IPS-NIHi7 (cell line): ENCODE results near the gene PCDHB9.
"Not testable (repeated sequence)": the region's sequence is repeated elsewhere in the genome, so short reads cannot be mapped to it uniquely, and the experiment has no call there.

Experiments
- DNase-seq: peaks from one replicate; pipeline ENCODE4 v3.0.0; 2012; ENCODE audit warnings: mixed read lengths; ENCODE audit errors: extremely low spot score

The PCDHB9 gene

DNA sequence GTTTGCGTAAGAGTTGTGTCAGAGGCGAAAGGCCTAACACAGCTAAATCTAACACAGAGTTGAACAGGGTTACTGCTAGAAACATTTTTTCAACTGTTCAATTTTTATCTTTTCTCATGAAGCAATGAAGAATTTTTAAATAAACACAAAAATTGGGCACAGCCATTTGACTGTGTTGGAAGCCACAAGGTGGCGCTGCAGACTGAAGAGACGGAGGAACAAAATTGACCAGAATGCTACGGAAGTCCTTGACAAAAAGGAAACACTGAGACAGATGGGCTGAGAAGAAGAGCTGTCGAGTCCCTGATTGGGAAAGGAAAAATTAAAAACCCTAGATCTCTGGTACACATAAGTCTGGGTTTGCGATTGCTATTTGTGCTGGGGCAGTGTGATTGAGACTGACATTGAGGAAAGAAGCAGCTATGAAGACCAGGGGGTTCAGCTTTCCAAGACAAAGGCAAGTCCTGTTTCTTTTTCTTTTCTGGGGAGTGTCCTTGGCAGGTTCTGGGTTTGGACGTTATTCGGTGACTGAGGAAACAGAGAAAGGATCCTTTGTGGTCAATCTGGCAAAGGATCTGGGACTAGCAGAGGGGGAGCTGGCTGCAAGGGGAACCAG, at the start of gene PCDHB9:
Gene PCDHB9, plus strand, starts transcription at position 265 of the 616 bp plus-strand sequence. Its CDS starts 158 bp downstream, at position 423.
- peak; percentile 69 for DNase-seq

DNA sequence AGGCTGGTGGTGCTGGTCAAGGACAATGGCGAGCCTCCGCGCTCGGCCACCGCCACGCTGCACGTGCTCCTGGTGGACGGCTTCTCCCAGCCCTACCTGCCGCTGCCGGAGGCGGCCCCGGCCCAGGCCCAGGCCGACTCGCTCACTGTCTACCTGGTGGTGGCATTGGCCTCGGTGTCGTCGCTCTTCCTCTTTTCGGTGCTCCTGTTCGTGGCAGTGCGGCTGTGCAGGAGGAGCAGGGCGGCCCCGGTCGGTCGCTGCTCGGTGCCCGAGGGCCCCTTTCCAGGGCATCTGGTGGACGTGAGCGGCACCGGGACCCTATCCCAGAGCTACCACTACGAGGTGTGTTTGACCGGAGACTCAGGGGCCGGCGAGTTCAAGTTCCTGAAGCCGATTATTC, 49.6 kb upstream of the PCDHB9 start:
- DNase-seq: not testable (repeated sequence)

DNA sequence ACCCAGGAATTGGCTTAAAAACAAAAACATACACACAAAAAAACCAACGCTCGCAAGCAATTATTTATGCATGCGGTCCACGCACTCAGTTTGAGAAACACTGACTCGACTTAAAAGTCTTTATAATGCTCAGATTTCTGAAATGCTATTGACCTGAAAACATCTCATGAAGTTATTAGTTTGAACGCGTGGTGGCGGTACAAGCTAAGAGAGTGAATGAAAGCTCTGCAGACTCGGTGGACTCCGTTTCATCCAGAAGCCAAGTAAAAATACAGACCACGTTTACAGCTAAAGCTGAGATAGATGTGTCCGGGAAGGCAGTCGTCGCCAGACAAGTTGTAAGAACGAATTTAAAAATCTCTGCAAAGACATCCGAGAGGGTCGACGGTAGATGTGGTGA, 37.1 kb upstream of the PCDHB9 start, which contains the start of gene PCDHB6:
Gene PCDHB6, plus strand, starts transcription at position 246 of the 400 bp plus-strand sequence. CDS start 201 bp downstream, outside the sequence.
- no peak for DNase-seq

DNA sequence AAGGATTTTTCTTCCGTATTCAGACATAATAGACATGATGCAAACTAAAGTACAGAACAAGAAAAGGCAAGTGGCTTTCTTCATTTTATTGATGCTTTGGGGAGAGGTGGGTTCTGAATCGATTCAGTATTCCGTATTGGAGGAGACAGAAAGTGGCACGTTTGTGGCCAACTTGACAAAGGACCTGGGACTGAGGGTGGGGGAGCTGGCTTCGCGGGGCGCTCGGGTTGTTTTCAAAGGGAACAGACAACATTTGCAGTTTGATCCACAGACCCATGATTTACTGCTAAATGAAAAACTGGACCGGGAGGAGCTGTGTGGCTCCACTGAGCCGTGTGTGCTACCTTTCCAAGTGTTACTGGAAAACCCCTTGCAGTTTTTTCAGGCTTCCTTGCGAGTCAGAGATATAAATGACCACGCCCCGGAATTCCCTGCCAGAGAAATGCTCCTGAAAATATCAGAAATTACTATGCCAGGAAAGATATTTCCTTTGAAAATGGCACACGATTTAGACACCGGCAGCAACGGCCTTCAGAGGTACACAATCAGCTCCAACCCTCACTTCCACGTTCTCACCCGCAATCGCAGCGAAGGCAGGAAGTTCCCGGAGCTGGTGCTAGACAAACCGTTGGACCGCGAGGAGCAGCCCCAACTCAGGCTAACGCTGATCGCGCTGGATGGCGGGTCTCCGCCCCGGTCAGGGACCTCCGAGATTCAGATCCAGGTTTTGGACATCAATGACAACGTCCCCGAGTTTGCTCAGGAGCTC, 36.6 kb upstream of the PCDHB9 start:
- DNase-seq: no peak

DNA sequence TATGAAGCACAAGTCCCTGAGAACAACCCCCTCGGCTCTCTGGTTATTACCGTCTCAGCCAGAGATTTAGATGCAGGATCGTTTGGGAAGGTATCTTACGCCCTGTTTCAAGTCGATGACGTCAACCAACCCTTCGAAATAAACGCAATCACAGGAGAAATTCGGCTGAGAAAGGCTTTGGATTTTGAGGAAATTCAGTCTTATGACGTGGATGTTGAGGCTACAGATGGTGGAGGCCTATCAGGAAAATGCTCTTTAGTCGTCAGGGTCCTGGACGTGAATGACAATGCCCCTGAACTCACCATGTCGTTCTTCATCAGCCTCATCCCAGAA, 36.0 kb upstream of the PCDHB9 start:
- no peak for DNase-seq

DNA sequence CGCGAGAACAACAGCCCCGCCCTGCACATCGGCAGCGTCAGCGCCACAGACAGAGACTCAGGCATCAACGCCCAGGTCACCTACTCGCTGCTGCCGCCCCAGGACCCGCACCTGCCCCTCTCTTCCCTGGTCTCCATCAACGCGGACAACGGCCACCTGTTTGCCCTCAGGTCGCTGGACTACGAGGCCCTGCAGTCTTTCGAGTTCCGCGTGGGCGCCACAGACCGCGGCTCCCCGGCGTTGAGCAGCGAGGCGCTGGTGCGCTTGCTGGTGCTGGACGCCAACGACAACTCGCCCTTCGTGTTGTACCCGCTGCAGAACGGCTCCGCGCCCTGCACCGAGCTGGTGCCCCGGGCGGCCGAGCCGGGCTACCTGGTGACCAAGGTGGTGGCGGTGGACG, 35.3 kb upstream of the PCDHB9 start:
- DNase-seq: not testable (repeated sequence)

DNA sequence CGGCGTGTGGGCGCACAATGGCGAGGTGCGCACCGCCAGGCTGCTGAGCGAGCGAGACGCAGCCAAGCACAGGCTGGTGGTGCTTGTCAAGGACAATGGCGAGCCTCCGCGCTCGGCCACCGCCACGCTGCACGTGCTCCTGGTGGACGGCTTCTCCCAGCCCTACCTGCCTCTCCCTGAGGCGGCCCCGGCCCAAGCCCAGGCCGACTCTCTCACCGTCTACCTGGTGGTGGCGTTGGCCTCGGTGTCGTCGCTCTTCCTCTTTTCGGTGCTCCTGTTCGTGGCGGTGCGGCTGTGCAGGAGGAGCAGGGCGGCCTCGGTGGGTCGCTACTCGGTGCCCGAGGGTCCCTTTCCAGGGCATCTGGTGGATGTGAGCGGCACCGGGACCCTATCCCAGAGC, 34.9 kb upstream of the PCDHB9 start:
- DNase-seq: not testable (repeated sequence)

DNA sequence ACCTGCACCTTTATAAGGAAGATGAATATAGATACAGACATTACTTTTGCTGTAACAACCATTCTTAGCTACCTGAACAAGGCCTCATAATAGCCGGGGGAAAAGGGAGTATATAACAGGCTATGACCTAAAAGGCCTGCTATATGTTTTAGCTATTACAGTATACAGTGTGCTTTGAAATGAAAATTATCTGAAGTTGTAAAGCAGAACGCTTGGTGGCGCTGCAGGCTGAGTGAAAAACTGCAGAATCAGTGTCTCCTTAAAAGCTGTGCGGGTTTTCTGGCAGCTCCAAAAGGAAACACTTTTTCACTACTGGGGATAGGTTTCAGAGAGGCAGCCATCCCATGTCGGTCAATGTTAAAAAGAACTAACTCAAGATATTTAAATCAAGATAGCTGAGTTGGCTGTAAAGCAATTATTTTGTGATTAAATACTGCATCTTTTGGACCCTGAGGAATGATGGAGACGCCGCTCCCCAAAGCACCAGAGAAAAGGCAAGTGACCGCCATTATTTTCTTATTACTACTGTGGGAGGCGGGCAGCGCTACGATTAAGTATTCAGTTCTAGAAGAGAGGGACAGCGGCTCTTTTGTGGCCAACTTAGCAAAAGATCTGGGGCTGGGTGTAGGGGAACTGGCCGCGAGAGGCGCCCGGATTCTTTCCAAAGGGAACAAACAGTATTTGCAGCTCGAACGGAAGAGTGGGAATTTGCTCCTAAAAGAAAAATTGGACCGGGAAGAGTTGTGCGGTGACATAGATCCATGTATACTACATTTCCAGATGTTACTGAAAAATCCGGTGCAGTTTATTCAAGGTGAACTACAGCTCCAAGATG, 31.2 kb upstream of the PCDHB9 start:
- peak; percentile 58 for DNase-seq

DNA sequence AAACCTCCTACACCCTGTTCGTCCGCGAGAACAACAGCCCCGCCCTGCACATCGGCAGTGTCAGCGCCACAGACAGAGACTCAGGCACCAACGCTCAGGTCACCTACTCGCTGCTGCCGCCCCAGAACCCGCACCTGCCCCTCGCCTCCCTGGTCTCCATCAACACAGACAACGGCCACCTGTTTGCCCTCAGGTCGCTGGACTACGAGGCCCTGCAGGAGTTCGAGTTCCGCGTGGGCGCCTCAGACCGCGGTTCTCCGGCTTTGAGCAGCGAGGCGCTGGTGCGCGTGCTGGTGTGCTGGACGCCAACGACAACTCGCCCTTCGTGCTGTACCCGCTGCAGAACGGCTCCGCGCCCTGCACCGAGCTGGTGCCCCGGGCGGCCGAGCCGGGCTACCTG, 29.6 kb upstream of the PCDHB9 start:
- DNase-seq: not testable (repeated sequence)

DNA sequence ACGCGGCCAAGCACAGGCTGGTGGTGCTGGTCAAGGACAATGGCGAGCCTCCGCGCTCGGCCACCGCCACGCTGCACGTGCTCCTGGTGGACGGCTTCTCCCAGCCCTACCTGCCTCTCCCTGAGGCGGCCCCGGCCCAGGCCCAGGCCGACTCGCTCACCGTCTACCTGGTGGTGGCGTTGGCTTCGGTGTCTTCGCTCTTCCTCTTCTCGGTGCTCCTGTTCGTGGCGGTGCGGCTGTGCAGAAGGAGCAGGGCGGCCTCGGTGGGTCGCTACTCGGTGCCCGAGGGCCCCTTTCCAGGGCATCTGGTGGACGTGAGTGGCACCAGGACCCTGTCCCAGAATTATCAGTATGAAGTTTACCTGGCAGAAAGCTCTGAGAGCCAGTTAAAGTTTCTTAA, 29.1 kb upstream of the PCDHB9 start:
- DNase-seq: not testable (repeated sequence)

DNA sequence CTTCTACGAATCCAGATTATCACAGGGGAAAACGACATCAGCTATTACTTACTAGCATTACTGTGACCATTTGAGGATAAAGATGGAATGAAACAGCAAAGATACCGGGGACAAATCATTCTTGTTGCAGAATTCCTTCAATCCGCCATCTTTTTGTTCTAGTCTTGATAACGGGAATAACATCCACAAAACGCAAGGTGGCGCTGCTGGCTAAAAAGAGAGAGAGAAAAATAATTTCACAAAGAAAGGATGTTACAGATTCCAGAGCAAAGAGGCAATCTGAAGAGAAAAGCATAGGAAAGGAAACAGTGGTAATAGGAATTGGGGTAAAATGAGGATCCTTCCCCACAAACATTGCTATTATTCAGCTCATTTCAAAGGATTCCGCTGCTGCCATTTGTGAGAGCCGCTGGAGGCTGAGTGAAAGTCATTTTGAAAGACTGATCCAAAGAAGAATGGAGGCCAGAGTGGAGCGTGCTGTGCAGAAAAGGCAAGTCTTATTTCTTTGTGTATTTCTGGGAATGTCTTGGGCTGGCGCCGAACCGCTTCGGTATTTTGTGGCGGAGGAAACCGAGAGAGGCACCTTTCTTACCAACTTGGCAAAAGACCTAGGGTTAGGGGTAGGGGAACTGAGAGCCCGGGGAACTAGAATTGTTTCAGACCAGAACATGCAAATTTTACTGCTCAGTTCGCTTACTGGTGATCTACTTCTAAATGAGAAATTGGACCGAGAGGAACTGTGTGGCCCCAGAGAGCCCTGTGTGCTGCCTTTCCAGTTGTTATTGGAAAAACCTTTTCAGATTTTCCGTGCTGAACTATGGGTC, 14.4 kb upstream of the PCDHB9 start, which contains the start of gene PCDHB7:
Gene PCDHB7, plus strand, starts transcription at position 264 of the 824 bp plus-strand sequence. Its CDS starts 192 bp downstream, at position 456.
- DNase-seq: peak; percentile 48

DNA sequence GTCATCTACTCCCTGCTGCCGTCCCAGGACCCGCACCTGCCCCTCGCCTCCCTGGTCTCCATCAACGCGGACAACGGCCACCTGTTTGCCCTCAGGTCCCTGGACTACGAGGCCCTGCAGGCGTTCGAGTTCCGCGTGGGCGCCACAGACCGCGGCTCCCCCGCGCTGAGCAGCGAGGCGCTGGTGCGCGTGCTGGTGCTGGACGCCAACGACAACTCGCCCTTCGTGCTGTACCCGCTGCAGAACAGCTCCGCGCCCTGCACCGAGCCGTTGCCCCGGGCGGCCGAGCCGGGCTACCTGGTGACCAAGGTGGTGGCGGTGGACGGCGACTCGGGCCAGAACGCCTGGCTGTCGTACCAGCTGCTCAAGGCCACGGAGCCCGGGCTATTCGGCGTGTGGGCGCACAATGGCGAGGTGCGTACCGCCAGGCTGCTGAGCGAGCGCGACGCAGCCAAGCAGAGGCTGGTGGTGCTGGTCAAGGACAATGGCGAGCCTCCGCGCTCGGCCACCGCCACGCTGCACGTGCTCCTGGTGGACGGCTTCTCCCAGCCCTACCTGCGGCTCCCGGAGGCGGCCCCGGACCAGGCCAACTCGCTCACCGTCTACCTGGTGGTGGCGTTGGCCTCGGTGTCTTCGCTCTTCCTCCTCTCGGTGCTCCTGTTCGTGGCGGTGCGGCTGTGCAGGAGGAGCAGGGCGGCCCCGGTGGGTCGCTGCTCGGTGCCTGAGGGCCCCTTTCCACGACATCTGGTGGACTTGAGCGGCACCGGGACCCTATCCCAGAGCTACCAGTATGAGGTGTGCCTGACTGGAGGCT, 12.5 kb upstream of the PCDHB9 start:
- not testable (repeated sequence) for DNase-seq

DNA sequence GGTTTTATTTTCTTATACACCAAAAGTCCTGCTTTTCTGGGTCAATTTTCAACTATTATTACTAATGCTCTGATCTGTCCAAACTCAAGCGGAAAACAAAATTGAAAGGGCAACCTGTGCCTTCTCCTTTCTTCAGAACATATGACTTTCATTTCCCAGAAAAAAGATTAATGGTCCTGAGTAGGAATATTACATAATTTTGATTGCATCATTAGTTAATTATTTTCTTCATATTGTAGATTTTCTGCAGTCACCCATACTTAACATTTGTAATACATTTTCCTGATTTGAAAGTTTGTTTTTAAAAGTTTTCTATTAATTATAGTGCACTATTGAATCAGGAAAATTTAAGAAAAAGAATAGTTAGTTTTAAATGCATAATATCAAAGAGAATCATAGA, 11.0 kb upstream of the PCDHB9 start:
- DNase-seq: no peak

DNA sequence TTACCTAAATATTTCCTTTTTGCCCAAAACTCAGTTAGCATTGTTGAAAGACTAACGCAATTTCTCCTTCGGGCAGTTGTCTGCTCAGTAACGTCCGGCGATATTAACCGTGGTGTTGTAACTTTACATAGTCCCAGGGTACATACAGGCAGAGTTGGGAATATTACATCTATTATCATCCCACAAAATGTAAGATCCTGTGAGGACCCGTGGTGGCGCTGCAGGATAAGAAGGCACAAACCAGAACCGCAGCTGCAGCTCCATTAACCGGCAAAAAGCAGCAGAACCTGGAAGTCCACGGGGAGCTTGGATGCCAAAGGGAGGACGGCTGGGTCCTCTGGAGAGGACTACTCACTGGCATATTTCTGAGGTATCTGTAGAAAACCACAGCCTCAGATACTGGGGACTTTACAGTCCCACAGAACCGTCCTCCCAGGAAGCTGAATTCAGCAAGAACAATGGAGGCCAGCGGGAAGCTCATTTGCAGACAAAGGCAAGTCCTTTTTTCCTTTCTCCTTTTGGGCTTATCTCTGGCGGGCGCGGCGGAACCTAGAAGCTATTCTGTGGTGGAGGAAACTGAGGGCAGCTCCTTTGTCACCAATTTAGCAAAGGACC, 9.3 kb upstream of the PCDHB9 start, which contains the start of gene PCDHB8:
Gene PCDHB8, plus strand, starts transcription at position 214 of the 615 bp plus-strand sequence. Its CDS starts 245 bp downstream, at position 459.
- DNase-seq: not testable (repeated sequence)

DNA sequence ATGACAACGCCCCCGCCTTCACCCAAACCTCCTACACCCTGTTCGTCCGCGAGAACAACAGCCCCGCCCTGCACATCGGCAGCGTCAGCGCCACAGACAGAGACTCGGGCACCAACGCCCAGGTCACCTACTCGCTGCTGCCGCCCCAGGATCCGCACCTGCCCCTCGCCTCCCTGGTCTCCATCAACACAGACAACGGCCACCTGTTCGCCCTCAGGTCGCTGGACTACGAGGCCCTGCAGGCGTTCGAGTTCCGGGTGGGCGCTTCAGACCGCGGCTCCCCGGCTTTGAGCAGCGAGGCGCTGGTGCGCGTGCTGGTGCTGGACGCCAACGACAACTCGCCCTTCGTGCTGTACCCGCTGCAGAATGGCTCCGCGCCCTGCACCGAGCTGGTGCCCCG, 7.6 kb upstream of the PCDHB9 start:
- DNase-seq: not testable (repeated sequence)

DNA sequence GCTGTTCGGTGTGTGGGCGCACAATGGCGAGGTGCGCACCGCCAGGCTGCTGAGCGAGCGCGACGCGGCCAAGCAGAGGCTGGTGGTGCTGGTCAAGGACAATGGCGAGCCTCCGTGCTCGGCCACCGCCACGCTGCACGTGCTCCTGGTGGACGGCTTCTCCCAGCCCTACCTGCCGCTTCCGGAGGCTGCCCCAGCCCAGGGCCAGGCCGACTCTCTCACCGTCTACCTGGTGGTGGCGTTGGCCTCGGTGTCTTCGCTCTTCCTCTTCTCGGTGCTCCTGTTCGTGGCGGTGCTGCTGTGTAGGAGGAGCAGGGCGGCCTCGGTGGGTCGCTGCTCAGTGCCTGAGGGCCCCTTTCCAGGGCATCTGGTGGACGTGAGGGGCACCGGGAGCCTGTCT, 7.1 kb upstream of the PCDHB9 start:
- not testable (repeated sequence) for DNase-seq

DNA sequence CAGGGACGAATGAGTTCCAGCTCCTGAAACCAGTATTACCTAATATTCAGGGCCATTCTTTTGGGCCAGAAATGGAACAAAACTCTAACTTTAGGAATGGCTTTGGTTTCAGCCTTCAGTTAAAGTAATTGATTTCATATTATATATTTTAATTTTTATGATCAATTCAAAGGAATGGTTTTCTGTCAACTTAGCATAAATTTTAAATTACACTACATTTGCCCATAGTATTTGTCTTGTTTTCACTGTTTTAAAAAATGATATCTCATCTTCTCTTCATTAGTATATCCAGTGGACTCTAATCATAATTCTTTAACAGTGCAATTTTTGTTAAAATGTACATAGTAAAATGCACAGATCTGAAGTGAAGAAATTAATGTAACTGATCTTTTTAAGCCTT, 6.6 kb upstream of the PCDHB9 start:
- no peak for DNase-seq

DNA sequence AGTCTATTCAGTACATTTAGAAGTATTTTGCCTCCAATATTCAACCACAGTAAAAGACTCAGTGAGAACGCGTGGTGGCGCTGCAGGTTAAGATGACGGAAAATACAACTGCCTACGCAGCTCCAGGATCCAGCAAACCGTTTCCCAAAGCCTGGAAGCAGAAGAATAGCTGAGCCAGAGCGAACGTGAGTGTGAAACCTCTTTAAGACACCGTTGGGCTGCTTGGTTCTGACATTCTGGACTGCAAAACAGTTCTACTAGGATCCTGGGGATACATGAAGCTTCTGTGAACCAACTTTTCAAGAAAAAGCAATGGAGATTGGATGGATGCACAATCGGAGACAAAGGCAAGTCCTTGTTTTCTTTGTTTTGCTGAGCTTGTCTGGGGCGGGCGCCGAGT, 4.7 kb upstream of the PCDHB9 start, which contains the start of gene PCDHB16:
Gene PCDHB16, plus strand, starts transcription at position 140 of the 400 bp plus-strand sequence. Its CDS starts 173 bp downstream, at position 313.
- peak; percentile 62 for DNase-seq

DNA sequence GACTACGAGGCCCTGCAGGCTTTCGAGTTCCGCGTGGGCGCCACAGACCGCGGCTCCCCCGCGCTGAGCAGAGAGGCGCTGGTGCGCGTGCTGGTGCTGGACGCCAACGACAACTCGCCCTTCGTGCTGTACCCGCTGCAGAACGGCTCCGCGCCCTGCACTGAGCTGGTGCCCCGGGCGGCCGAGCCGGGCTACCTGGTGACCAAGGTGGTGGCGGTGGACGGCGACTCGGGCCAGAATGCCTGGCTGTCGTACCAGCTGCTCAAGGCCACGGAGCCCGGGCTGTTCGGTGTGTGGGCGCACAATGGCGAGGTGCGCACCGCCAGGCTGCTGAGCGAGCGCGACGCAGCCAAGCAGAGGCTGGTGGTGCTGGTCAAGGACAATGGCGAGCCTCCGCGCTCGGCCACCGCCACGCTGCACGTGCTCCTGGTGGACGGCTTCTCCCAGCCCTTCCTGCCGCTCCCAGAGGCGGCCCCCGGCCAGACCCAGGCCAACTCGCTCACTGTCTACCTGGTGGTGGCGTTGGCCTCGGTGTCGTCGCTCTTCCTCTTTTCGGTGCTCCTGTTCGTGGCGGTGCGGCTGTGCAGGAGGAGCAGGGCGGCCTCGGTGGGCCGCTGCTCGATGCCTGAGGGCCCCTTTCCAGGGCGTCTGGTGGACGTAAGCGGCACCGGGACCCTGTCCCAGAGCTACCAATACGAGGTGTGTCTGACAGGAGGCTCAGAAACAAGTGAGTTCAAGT, 2.7 kb upstream of the PCDHB9 start:
- DNase-seq: not testable (repeated sequence)
